SK-N-SH treated with all-trans-retinoic acid at 6 μM for 48 hours (cell line): ENCODE data around the gene NSUN4.

Experiments used
- ARNTL ChIP-seq: fragments of 450-650 bp; formaldehyde crosslinking; IDR thresholded peaks from 2 replicates; pipeline ENCODE4 v1.5.0; 2020; ENCODE audit warnings: low read depth, mild to moderate bottlenecking, moderate library complexity, borderline replicate concordance
- BACH2 ChIP-seq: fragments of 250-450 bp; sonication (Bioruptor Pico); IDR thresholded peaks from 2 replicates; pipeline ENCODE4 v1.9.0; 2021; ENCODE audit warnings: mild to moderate bottlenecking, borderline replicate concordance
- GLIS3 ChIP-seq: fragments of 250-450 bp; sonication (Bioruptor Pico); IDR thresholded peaks from 2 replicates; pipeline ENCODE4 v1.5.0; 2020; ENCODE audit warnings: mild to moderate bottlenecking, moderate library complexity
- ISL1 ChIP-seq: fragments of 250-450 bp; sonication (Bioruptor Pico); IDR thresholded peaks from 2 replicates; pipeline ENCODE4 v2.1.2; 2022; ENCODE audit warnings: mild to moderate bottlenecking, moderate library complexity
- TCF4 ChIP-seq: fragments of 250-450 bp; sonication (Bioruptor Pico); IDR thresholded peaks from 2 replicates; pipeline ENCODE4 v1.8.0; 2021; ENCODE audit warnings: mild to moderate bottlenecking, moderate library complexity, borderline replicate concordance
- TOX ChIP-seq: fragments of 250-450 bp; sonication (Bioruptor Pico); IDR thresholded peaks from 2 replicates; pipeline ENCODE4 v1.8.0; 2021; ENCODE audit warnings: mild to moderate bottlenecking, moderate library complexity, borderline replicate concordance
- ZC3H10 ChIP-seq: fragments of 250-450 bp; sonication (Bioruptor Pico); IDR thresholded peaks from 2 replicates; pipeline ENCODE4 v1.5.1; 2021; ENCODE audit warnings: mild to moderate bottlenecking, moderate library complexity
- ZFP3 ChIP-seq: fragments of 250-450 bp; sonication (Bioruptor Pico); IDR thresholded peaks from 2 replicates; pipeline ENCODE4 v1.5.0; 2020; ENCODE audit warnings: mild to moderate bottlenecking, moderate library complexity
- ZNF565 ChIP-seq: fragments of 450-650 bp; formaldehyde crosslinking; conservative IDR thresholded peaks from 2 replicates; pipeline ENCODE4 v1.5.0; 2020; ENCODE audit warnings: low read depth, mild to moderate bottlenecking, moderate library complexity
- ZNF8 ChIP-seq: fragments of 450-650 bp; formaldehyde crosslinking; IDR thresholded peaks from 2 replicates; pipeline ENCODE4 v1.5.0; 2020; ENCODE audit warnings: mild to moderate bottlenecking, moderate library complexity
- TF ChIP-seq, protein P1 (sequence below): fragments of 250-450 bp; sonication (Bioruptor Pico); IDR thresholded peaks from 2 replicates; pipeline ENCODE4 v1.5.0; 2020; ENCODE audit warnings: mild to moderate bottlenecking, moderate library complexity
- TF ChIP-seq, protein P2 (sequence below): fragments of 250-450 bp; sonication (Bioruptor Pico); IDR thresholded peaks from 2 replicates; pipeline ENCODE4 v1.5.1; 2020; ENCODE audit warnings: low read depth, mild to moderate bottlenecking, moderate library complexity
- TF ChIP-seq, protein P3 (sequence below): fragments of 250-450 bp; sonication (Bioruptor Pico); IDR thresholded peaks from 2 replicates; pipeline ENCODE4 v1.8.0; 2020; ENCODE audit warnings: mild to moderate bottlenecking, moderate library complexity, borderline replicate concordance
- TF ChIP-seq, protein P4 (sequence below): fragments of 250-450 bp; sonication (Bioruptor Pico); IDR thresholded peaks from 2 replicates; pipeline ENCODE4 v1.8.0; 2021; ENCODE audit warnings: low read depth, mild to moderate bottlenecking, moderate library complexity, borderline replicate concordance

DNA sequence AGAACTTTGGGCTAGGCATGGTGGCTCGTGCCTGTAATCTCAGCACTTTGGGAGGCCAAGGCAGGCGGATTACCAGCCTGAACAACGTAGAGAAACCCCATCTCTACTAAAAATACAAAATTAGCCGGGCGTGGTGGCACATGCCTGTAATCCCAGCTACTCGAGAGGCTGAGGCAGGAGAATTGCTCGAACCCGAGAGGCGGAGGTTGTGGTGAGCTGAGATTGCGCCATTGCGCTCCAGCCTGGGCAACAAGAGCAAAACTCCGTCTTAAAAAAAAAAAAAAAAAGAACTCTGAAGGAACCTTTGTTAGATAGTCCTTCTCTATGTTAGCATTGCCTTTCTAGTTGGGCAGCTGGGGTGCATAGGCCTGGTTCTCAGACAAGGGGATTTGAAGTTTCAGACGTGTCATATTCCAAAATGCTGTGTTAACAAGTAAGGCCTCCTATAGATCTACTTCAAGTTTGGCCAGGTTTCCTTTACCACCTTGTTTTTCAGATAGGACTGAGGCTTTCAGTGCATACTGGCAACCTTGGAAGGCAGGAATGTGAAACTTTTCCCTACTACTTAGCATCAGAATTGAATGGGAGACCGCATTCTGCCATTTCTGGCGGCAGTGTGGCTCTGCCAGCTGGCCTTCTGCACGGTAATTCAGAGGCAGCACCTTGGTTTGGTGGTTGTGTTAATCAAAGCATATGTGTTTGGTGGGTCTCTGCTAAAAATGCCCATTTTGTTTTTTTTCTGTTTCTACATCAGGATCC is 31.0 kb upstream of the NSUN4 start:
- TF ChIP-seq, protein P1, sequence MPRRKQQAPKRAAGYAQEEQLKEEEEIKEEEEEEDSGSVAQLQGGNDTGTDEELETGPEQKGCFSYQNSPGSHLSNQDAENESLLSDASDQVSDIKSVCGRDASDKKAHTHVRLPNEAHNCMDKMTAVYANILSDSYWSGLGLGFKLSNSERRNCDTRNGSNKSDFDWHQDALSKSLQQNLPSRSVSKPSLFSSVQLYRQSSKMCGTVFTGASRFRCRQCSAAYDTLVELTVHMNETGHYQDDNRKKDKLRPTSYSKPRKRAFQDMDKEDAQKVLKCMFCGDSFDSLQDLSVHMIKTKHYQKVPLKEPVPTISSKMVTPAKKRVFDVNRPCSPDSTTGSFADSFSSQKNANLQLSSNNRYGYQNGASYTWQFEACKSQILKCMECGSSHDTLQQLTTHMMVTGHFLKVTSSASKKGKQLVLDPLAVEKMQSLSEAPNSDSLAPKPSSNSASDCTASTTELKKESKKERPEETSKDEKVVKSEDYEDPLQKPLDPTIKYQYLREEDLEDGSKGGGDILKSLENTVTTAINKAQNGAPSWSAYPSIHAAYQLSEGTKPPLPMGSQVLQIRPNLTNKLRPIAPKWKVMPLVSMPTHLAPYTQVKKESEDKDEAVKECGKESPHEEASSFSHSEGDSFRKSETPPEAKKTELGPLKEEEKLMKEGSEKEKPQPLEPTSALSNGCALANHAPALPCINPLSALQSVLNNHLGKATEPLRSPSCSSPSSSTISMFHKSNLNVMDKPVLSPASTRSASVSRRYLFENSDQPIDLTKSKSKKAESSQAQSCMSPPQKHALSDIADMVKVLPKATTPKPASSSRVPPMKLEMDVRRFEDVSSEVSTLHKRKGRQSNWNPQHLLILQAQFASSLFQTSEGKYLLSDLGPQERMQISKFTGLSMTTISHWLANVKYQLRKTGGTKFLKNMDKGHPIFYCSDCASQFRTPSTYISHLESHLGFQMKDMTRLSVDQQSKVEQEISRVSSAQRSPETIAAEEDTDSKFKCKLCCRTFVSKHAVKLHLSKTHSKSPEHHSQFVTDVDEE (CRISPR knock-in tag) = no peak
- TF ChIP-seq ARNTL (CRISPR knock-in tag) = no peak
- no peak for TF ChIP-seq TOX (CRISPR knock-in tag)
- TF ChIP-seq TCF4 (CRISPR knock-in tag) = no peak
- no peak for TF ChIP-seq ZNF565 (CRISPR knock-in tag)
- TF ChIP-seq ZC3H10 (CRISPR knock-in tag) = no peak
- TF ChIP-seq, protein P2, sequence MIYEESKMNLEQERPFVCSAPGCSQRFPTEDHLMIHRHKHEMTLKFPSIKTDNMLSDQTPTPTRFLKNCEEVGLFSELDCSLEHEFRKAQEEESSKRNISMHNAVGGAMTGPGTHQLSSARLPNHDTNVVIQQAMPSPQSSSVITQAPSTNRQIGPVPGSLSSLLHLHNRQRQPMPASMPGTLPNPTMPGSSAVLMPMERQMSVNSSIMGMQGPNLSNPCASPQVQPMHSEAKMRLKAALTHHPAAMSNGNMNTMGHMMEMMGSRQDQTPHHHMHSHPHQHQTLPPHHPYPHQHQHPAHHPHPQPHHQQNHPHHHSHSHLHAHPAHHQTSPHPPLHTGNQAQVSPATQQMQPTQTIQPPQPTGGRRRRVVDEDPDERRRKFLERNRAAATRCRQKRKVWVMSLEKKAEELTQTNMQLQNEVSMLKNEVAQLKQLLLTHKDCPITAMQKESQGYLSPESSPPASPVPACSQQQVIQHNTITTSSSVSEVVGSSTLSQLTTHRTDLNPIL = no peak
- no peak for TF ChIP-seq BACH2 (CRISPR knock-in tag)
- TF ChIP-seq, protein P3, sequence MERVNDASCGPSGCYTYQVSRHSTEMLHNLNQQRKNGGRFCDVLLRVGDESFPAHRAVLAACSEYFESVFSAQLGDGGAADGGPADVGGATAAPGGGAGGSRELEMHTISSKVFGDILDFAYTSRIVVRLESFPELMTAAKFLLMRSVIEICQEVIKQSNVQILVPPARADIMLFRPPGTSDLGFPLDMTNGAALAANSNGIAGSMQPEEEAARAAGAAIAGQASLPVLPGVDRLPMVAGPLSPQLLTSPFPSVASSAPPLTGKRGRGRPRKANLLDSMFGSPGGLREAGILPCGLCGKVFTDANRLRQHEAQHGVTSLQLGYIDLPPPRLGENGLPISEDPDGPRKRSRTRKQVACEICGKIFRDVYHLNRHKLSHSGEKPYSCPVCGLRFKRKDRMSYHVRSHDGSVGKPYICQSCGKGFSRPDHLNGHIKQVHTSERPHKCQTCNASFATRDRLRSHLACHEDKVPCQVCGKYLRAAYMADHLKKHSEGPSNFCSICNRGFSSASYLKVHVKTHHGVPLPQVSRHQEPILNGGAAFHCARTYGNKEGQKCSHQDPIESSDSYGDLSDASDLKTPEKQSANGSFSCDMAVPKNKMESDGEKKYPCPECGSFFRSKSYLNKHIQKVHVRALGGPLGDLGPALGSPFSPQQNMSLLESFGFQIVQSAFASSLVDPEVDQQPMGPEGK (CRISPR knock-in tag) = no peak
- no peak for TF ChIP-seq ISL1 (CRISPR knock-in tag)
- no peak for TF ChIP-seq ZFP3 (CRISPR knock-in tag)
- TF ChIP-seq, protein P4, sequence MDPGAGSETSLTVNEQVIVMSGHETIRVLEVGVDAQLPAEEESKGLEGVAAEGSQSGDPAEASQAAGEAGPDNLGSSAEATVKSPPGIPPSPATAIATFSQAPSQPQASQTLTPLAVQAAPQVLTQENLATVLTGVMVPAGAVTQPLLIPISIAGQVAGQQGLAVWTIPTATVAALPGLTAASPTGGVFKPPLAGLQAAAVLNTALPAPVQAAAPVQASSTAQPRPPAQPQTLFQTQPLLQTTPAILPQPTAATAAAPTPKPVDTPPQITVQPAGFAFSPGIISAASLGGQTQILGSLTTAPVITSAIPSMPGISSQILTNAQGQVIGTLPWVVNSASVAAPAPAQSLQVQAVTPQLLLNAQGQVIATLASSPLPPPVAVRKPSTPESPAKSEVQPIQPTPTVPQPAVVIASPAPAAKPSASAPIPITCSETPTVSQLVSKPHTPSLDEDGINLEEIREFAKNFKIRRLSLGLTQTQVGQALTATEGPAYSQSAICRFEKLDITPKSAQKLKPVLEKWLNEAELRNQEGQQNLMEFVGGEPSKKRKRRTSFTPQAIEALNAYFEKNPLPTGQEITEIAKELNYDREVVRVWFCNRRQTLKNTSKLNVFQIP (CRISPR knock-in tag) = no peak
- TF ChIP-seq GLIS3 (CRISPR knock-in tag) = no peak
- TF ChIP-seq ZNF8 (CRISPR knock-in tag) = no peak
